Stomach (tissue), 4 donors: ENCODE data around the gene CHCHD2.

Experiments used
- CTCF ChIP-seq, 7 experiments: fragments of 450-650 bp in 4 of 7; fragments of 200-600 bp in 3 of 7; sonication (generic) in 3 of 7; IDR thresholded peaks; one replicate each; pipeline ENCODE4 v1.5.1; 2016 to 2019; ENCODE audit warnings: antibody characterized with exemption in 7 of 7, control low read depth in 2 of 7, mild to moderate bottlenecking in 1 of 7
- POLR2A ChIP-seq, 4 donors: fragments of 450-650 bp; IDR thresholded peaks; one replicate each; pipeline ENCODE4 v1.6.1; 2016; ENCODE audit warnings: antibody characterized with exemption in 4 of 4, control low read depth in 2 of 4, mild to moderate bottlenecking in 1 of 4, moderate library complexity in 1 of 4
- POLR2AphosphoS5 ChIP-seq, 3 donors: sonication (generic); formaldehyde crosslinking; IDR thresholded peaks; one replicate each; pipeline ENCODE4 v1.6.1; 2016; ENCODE audit warnings: antibody characterized with exemption in 3 of 3

GRCh38 chr7:56063882-56064625 lies 42.2 kb downstream of the CHCHD2 start, which contains the start of gene SUMF2:
- TF ChIP-seq POLR2A (IDR thresholded peaks at IDR 0.05) (peak in 1 of 4 donors; percentile 76), CTCF (IDR thresholded peaks at IDR 0.05) (peak in 1 of 7 experiments; percentile 15), POLR2AphosphoS5 (IDR thresholded peaks at IDR 0.05) (peak; percentile 83 to 98 (median 95))
